ENCODE results near the gene AQP4.

GRCh38 chr18:26804519-26804918 is 61.0 kb downstream of the AQP4 start:
- no peak for TF ChIP-seq LEF1 (IDR thresholded peaks at IDR 0.05; ENCODE audit: borderline replicate concordance)
- peak; percentile 46; the same call in 1 of the 2 replicates for TF ChIP-seq PKNOX1 (IDR thresholded peaks at IDR 0.05)
- no peak for TF ChIP-seq TARDBP (IDR thresholded peaks at IDR 0.05)
- no peak for TF ChIP-seq ARNT (IDR thresholded peaks at IDR 0.05)
- TF ChIP-seq SP1 (IDR thresholded peaks at IDR 0.05): no peak
- TF ChIP-seq NFRKB (IDR thresholded peaks at IDR 0.05): no peak
- TF ChIP-seq BHLHE40 (IDR thresholded peaks at IDR 0.05; ENCODE audit: borderline replicate concordance): no peak
- no peak for TF ChIP-seq ELF4 (IDR thresholded peaks at IDR 0.05)
- no peak for TF ChIP-seq FOXA1 (IDR thresholded peaks at IDR 0.05)

Measured in HEK293T (cell line).